HG02798 (cell line): ENCODE measurements around the gene MLF1.
"Not testable (repeated sequence)": the region's sequence is repeated elsewhere in the genome, so short reads cannot be mapped to it uniquely, and the experiment has no call there.

ENCODE experiments used
- ATAC-seq: cut with Tn5 transposase; IDR thresholded peaks from one replicate; pipeline ENCODE4 v1.9.1; 2021; ENCODE audit warnings: mild to moderate bottlenecking; ENCODE audit not compliant: unreplicated experiment, poor library complexity

Gene MLF1, protein sequence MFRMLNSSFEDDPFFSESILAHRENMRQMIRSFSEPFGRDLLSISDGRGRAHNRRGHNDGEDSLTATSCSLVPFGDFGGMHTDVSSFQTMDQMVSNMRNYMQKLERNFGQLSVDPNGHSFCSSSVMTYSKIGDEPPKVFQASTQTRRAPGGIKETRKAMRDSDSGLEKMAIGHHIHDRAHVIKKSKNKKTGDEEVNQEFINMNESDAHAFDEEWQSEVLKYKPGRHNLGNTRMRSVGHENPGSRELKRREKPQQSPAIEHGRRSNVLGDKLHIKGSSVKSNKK

DNA sequence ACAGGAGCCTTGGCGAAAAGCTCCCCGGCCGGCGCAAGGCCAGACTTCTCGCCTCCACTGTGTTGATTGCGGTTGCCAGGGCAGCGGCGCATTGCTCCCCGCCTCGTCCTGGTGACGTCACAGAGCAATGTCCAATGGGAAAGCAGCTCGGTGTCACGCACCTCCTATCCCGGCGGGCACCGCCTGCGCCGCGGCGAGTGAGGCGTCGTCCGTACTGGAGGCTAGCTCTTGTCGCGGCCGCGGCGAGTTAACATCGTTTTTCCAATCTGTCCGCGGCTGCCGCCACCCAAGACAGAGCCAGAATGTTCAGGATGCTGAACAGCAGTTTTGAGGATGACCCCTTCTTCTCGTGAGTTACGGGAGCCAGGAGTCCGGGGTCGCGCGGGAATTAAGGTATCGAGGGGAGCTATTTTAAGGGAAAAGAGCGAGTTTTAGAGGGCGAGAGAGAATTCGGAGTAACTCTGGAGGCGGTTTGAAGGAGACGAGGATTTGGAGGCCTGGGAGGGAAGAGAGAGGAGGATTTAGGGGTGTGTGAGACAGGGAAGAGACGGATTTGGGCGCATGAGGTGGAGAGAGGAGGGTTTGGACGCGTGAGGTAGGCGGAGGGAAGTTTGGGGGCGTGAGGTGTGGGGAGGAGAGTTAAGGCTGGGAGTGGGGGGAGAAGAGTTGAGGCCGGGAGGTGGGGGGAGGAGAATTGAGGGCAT is at the start of gene MLF1:
MLF1 (plus strand) TSS at position 196 of the 704 bp plus-strand sequence; CDS start at position 303, 107 bp downstream.
- ATAC-seq: peak; percentile 100

DNA sequence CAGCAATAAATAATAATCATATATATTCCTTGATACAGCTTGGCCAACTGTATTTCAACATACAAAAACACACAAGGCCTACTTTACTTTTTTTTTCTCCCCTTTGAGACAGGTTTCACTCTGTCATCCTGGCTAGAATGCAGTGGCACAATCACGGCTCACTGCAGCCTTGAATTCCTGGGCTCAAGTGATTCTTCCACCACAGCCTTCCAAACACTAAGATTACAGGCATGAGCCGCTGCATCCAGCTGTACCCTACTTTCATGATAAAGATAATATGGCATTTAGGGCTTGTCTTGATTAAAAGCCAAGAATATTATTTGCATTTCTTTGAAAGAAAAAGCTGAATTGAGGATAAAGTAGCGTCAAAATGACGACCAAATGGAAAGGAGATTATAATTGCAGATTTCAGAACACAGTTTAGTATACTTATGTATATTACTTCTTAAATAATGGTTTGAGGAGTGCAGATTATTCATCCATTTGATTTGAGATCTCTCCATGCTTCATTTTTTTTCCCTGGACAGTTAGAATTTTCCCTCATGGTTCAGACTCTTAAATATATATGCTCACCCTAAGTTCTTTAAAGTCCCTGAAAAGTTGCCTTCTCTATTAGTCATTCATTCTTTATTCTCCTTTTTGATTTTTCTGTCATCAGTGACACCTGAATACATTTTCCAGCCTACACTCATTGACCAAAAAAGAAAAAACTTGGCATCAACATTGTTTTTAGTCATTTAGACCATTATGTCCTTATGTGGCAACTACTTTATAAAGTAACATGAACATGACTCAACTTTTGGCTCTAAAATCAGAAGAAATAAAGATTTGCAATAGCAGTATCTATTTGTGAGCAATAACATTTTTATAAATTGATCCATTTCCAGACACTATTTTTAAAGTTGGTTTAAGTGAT is 48.5 kb upstream of the MLF1 start:
- ATAC-seq: no peak

DNA sequence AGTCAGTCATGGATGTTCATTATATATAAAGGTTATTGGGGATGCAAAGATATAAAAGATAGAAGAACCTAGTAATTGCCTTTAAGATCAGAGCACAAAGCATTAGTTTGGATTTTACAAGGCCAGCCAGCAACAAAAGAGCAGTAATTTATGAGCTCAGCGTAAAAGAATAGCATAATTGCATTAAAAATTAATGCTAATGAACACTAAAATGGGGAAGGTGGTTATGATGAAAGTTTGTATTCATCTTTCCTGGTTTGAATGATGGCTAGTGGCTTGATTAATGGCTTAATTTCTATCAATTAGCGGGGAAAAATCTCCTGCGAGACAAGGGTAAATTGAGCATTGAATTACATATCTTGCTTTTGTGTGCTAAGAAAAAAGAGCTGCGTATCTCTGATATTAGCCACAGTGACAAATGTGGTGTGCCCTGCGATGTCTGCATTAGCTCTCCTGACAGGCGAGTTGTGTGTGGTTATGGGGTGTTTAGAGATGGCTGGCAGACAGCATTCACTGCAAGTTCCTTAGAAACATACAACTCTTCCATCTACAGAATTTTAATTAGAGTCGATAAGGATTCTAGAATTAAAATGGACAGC is 42.8 kb upstream of the MLF1 start:
- ATAC-seq: no peak

DNA sequence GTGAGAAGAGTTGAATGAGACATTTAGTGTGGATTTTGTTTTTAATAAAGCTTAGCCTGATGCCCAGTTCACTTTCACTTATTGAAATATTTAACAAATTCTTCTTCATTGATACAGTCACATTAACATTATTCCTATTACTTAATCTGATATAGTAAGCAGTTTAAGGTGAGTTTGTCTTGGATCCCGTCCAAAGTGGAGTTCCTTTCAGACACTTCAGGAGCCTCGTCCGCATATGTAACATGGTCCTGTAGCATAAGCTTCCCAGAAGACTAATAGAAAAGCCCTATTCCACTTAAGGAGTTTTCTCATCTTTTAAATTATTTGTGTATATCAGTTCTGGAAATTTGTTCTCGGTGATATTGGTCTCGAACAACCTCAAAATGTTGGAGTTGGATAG is 39.7 kb upstream of the MLF1 start:
- ATAC-seq: no peak

DNA sequence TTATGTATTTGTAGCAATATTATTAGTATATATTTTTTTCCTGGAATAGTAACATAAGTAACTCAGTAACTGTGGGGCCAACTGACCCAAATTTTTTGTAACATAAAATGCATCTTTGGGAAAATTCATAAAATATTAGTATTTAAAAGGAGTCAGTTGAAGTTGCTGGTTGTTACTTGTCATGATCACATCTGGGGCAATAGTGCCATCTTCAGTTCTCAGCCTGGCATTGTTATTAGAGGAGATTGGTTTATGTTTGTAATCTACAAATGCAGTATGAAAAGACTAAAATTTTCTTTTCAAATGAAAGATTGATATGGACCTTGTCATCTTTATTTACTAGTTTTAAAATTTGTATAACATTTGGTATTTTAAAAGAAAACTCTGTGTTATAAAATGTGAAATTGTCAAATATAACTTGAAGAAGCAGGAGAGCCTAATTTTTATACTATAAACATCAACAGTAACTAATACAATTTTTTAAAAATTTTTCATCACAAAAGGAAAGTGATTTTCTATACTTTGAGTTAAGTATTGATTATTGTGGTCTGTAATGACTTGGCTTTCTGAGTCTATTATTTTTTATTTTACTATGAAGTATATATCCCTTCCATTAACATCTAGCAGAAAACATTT is 38.8 kb upstream of the MLF1 start:
- peak; percentile 62 for ATAC-seq

DNA sequence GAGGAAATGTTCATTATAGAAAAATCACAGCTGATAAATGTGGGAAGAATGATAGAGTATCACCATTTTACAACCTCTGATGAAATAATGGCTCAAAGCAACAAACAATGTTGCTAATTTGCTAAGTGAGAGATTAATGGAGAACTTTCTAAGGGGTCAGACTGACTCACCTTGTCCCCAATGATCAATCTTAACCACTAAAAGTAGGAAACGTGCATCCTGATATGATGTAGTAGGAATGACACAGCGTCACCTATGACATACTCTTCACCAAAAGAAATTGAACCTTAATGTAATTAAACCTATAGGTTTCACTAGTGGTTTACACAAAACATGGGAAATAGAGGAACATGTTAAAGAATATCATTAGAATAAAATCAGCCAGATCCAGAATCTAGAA is 35.1 kb upstream of the MLF1 start:
- no peak for ATAC-seq

DNA sequence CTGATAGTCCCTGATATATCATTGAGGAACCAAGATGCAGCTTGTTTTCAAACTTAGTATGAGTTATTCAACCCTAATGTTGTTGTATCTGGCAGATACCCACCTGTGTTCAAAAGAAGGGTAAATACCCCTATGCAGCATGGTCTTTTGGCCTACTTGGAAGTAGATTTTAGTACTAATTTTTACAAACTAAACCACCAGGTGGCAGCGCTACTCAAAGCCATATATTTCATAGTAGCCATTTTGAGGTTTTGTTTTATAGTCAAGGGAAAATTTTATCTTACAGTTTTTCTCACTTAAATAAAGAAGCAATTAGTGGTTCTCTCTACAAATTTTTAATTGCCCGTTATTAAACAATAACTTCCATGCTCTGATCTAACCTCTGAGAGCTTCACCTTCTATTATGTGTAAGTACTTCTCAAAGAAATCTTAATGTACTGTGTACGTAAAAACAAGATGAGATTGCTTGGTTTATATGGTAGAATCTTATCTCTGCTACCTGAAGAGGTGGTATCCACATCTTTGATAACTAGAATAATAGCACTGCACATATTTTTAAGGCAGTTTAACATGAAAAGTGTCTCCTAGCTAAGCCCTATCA is 31.5 kb upstream of the MLF1 start:
- peak; percentile 73 for ATAC-seq

DNA sequence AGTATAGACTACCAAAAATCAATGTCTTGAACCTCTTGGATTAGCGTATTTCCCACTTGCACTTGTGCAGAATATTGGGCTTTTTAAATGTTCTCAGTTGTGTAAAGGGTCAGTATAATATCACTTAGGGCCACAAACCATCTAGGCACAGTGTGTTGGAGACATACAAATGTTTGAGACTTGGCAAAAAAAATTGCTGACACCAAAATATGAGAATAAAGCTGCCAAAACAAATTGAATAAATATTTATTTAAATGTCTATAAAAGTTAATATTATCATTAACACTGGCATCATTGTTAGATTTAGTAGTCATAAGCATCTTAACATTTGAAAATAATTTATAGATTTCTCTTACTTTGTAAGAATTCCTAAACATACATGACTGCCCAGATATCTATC is 30.9 kb upstream of the MLF1 start:
- no peak for ATAC-seq

DNA sequence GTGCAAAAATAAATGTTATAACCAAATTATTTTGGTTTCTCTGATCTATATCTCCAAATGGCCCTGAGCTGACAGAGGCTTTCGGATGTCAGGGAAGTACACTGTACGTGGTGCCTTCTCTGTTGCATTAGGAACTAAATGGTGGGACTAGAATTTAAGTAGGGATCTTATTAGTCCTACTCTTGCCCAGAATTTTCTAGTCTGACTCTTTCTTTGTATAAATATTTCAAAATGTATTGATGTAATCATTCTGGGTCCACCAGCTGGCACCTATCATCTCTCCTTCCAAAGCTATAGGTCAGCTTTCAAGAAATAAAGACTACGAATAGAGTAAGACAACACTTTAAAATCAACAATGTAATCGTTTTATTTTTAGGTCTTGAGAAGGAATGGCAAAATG is 22.3 kb upstream of the MLF1 start:
- ATAC-seq: no peak

DNA sequence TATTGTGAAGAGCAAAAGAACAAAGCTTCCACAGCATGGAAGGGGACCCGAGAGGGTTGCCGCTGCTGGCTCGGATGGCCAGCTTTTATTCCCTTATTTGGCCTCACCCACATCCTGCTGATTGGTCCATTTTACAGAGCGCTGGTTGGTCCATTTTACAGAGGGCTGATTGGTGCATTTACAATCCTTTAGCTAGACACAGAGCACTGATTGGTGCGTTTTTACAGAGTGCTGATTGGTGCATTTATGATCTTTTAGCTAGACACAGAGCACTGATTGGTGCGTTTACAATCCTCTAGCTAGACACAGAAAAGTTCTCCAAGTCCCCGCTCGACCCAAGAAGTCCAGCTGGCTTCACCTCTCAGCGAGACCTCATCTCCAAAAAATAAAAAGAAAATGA is 21.1 kb upstream of the MLF1 start:
- ATAC-seq: not testable (repeated sequence)

DNA sequence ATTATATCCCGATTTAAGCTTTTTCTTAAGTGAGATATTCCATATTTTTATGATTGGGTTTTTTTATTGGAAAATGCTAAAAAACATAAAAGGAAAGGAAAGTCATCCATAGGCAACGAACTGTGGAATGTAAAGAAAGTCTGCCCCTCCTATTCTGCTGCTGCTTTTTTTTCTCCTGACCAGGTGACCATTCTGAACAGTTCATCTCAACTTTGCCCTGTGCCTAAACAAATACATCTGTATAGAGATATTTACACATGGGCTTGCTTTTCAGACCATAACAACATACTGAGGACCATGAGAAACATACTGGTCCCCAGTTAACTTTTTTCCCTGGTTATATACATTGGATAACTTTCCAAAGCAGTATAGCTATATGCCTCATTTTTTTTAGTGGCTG is 18.9 kb upstream of the MLF1 start:
- ATAC-seq: no peak

DNA sequence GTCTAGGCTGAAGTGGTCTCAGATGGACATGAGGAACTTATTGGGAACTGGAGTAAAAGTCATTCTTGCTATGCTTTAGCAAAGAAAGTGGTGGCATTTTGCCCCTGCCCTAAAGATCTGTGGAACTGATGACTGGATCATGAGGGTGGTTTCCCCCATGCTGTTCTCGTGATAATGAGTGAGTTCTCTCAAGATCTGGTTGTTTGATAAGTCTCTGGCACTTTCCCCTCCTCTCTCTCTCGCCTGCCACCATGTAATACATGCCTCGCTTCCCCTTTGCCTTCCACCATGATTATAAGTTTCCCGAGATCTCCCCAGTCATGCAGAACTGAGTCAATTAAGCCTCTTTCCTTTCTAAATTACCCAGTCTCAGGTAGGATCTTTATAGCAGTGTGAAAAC is 11.5 kb upstream of the MLF1 start:
- ATAC-seq: no peak

DNA sequence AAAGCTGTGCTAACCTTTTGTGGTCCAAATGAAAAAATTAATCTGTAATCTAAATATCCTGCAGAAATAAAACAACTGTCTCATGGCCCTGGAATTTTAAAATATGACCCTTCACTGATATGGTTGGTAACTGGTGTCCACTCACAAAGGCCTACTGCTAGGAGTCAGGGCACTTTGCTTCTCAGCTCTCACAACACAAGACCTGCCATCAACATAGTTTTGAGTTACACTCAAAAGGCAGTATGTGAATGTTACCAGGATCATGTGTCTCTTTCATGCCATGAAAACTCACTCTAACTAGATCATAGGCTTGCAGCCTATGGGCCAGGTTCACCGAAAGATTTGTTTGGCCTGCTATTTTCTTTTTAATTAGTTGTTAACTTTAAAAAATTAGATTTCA is 10.0 kb upstream of the MLF1 start:
- no peak for ATAC-seq

DNA sequence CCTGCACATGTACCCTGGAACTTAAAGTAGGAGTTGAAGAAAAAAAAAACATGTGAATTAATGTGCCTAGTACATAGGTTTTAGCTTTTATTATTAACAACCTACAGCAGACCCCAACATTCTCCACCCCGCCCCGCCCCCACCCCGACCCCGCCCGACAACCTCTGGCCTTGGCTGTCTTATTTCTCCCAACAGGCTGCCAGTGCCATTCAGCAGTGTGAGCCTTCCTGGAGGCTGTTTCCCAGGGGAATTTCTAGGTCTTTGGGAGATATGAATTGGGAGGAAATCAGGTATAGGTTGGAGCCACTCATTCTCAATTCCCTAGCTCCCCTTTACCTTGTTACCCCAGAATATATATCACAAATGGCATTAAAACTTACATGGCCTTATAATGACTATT is 8.3 kb upstream of the MLF1 start:
- no peak for ATAC-seq

DNA sequence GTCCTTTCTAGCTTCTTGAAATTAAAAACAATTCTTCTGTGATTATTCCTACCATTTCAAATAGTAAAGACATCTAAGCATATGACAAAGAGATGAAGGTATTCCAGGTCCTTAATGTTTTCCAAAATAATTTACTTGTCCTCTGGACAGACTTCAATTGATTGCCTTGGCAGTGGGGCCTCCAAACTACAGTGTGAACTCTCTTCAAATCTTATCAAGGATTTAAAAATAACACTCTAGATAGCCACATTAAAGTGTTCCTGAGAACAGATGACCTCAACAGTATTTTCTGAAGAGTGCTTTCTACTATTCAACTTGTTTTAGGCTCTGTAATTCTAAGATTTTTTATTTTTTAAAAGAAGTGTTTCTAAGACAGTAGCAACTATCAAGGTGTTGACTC is 7.9 kb upstream of the MLF1 start:
- ATAC-seq: no peak

DNA sequence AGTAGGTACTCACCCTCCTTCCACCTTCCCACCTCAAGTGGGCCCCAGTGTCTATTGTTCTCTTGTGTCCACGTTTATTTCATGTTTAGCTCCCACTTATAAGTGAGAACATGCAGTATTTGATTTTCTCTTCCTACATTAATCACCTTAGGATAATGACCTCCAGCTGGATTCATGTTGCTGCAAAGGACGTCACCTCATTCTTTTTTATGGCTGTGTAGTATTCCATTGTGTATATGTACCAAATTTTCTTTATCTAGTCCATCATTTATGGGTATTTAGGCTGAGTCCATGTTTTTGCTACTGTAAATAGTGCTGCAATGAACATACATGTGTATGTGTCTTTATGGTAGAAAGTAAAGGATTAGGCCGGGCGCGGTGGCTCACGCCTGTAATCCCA is 5.9 kb upstream of the MLF1 start:
- no peak for ATAC-seq

DNA sequence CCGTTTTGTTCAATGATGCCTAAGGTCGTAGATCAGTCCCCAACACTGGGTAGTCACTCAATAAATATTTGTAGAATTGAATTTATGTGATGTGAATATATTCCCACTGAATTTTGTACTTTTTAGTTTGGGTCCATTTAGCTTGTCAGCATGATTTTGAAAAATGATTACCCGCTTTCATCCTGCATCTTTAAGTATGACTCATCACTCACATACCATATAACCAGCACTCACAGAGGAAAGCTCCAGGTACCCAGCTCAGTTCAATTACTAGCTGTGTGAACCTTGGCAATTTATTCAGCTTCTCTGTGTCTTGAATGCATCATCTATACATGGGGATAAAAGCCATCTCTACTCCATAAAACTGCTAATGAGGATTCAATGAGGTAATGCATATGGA is 2.2 kb upstream of the MLF1 start:
- ATAC-seq: no peak

DNA sequence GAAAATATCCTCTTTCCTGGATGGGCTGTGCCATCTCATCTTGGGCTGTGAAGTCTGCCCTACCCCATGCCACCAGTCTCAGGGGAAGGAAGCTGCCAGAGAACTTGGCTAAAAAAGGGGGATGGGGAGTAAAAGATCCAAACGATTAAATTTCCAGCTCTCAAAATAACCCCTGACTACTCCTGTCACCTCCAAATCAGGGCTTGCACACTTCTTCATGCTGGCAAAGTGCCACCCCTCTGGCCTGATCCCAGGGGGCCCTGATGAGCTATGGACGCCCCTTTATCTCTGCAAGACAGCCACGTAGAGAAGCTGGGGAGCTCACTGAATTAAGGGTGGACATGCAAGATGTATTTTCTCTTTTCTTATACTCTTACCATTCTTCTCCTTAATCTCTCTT is 1.2 kb upstream of the MLF1 start:
- ATAC-seq: no peak

DNA sequence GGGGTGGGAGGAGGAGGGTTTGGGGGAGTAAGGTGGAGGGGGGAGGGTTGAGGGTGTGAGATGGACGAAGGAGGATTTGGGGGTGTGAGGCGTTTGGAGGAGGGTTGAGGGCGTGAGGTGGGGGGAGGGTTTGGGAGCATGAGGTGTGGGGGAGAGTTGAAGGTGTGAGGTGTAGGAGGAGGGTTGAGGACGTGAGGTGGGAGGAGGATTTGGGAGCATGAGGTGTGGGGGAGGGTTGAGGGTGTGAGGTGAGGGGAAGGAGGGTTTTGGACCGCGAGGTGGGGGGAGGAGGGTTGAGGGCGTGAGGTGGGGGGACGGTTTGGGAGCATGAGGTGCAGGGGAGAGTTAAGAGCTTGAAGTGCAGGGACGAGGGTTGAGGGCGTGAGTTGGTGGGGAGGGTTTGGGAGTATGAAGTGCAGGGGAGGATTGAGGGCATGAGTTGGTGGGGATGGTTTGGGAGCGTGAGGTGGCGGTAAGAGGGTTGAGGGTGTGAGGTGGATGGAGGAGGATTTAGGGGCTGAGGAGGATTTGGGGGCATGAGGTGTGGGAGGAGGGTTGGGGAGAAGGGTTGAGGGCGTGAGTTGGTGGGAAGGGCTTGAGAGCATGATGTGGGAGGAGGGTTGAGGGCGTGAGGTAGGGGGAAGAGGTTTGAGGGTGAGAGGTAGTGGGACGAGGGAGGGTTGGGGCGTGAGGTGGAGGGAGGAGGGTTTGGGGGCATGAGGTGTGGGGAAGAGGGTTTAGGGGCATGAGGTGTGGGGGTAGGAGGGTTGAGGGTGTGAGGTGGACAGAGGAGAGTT is 1.2 kb downstream of the MLF1 start:
- no peak for ATAC-seq
